Retinal pigment epithelial cell (primary cell): ENCODE measurements around the gene MKNK2.

Source experiments
- DNase-seq: peaks from one replicate; pipeline ENCODE4 v3.0.0-alpha.2; 2010; ENCODE audit warnings: low read depth
- H3K4me3 ChIP-seq: 2 replicates; pipeline ENCODE4 v1.5.1; 2011; ENCODE audit warnings: mild to moderate bottlenecking, low read length, control low read depth, moderate library complexity
- TF ChIP-seq, protein P1 (sequence below): conservative IDR thresholded peaks from 2 replicates; pipeline ENCODE4 v1.5.1; 2011; ENCODE audit warnings: low read depth, low read length, control low read depth, inconsistent platforms

Gene MKNK2

DNA sequence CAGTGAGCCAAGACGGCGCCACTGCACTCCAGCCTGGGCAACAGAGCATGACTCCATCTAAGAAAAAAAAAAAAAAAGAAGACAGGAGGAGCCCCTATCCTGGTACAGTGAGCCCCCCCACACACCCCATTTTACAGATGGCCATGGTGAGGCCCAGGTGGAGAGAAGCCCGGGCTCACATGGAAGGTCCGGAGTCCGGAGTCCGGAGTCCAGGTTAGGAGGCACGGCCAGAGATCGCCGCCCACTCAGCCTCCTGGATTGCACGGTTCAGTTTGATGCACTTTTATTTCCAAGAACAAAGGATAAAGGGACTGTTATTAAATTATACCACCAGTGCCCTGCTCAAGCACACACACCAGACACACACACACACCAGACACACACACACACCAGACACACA, 24.3 kb downstream of the MKNK2 start:
- DNase-seq = no peak
- no peak overlapping the region for H3K4me3 ChIP-seq
- TF ChIP-seq, protein P1, sequence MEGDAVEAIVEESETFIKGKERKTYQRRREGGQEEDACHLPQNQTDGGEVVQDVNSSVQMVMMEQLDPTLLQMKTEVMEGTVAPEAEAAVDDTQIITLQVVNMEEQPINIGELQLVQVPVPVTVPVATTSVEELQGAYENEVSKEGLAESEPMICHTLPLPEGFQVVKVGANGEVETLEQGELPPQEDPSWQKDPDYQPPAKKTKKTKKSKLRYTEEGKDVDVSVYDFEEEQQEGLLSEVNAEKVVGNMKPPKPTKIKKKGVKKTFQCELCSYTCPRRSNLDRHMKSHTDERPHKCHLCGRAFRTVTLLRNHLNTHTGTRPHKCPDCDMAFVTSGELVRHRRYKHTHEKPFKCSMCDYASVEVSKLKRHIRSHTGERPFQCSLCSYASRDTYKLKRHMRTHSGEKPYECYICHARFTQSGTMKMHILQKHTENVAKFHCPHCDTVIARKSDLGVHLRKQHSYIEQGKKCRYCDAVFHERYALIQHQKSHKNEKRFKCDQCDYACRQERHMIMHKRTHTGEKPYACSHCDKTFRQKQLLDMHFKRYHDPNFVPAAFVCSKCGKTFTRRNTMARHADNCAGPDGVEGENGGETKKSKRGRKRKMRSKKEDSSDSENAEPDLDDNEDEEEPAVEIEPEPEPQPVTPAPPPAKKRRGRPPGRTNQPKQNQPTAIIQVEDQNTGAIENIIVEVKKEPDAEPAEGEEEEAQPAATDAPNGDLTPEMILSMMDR = no peak

DNA sequence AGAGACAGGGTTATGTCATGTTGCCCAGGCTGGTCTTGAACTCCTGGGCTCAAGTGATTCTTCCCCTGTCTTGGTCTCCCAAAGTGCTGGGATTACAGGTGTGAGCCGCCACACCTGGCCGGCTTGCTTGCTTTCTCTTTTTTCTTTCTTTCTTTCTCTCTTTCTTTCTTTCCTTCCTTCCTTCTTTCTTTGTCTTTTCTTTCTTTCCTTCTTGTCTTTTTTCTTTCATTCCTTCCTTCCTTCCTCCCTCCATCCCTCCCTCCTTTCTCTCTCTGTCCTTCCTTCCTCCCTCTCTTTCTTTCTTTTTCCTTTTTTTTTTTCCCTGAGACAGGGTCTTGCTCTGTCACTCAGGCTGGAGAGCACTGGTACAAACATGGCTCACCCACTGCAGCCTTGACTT, 28.8 kb downstream of the MKNK2 start:
- no peak for DNase-seq
- no peak overlapping the region for H3K4me3 ChIP-seq

DNA sequence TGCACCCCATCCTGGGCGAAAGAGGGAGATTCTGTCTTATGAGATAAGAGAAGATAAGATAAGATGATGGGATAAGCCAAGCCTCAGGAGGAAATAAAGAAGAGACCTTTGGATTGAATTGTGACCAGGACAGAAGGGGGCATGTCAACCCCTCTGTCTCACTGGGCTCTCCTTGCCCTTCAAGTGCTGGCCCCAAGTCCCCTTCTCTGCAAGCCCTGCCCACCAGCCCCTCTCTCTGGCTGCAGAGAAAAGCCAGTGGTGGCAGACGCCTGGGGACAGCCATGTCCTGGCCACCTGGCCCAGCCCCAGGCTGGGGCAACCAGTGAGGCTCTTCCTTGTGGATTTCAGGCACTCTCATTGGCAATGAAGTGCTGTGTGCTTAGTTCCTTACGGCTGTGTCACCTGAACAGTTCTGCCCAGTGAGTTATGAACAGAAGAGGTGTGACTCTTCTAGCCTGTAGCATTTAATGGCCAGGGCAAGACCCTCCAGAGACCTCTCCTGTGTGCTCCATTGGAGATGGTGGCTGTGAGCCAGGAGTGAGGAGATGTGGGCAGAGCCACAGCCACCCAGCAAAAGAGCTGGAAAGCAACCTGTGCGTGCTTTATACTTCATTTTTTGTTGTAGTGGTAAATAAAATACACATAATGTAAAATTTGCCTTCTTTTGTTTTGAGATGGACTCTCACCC, 29.4 kb downstream of the MKNK2 start:
- H3K4me3 ChIP-seq = no peak overlapping the region
- no peak for DNase-seq
- TF ChIP-seq, protein P1 = no peak

More for the DNA sequence above, 28.8 kb downstream of the MKNK2 start:
- TF ChIP-seq, protein P1 = no peak

DNA sequence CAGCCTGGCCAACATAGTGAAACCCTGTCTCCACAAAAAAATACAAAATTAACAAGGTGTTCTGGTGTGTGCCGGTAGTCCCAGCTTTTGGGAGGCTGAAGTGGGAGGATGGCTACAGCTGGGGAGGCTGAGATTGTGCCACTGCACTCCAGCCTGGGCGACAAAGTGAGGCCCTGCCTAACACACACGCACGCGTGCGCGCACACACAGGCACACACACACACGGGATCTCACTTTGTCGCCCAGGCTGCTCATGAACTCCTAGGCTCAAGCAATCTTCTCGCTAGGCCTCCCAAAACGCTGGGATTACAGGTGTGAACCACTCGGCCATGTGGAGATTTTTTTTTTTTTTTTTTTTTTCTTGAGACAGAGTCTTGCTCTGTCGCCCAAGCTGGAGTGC, 32.3 kb downstream of the MKNK2 start:
- no peak for DNase-seq
- TF ChIP-seq, protein P1 = no peak
- no peak overlapping the region for H3K4me3 ChIP-seq

DNA sequence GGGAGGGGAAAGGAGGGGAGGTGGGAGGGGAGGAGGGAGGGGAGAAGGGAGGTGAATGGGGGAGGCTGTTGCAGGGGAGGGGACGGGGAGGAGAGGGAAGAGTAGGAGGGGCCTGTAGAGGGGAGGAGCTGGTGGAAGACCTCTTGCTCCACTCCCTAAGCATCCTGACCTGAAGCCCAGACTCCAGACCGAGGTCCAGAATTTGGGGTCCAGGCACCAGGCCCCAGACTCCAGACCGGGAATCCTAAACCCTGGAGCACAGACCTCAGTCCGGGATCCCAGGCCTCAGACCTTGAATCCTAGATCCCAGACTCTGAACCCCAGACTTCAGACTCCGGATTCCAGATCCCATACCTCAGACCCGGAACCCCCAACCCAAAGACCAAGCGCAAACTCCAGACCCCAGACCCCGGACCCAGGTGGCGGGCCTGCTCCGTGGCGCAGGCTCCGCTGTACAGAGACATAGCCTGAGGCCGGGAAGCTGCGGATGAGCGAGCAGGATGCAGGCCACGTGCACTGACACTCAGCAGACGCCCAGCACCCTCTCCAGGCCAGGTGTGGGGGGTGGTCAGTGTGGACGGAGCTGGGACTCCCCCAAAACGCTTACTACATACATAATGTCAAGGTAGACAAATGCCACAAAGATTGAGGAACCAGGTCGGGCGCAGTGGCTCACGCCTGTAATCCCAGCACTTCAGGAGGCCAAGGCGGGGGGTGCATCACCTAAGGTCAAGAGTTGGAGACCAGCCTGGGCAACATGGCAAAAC, 34.8 kb downstream of the MKNK2 start:
- H3K4me3 ChIP-seq = peak overlapping the region; percentile 8
- no peak for DNase-seq
- TF ChIP-seq, protein P1 = no peak

DNA sequence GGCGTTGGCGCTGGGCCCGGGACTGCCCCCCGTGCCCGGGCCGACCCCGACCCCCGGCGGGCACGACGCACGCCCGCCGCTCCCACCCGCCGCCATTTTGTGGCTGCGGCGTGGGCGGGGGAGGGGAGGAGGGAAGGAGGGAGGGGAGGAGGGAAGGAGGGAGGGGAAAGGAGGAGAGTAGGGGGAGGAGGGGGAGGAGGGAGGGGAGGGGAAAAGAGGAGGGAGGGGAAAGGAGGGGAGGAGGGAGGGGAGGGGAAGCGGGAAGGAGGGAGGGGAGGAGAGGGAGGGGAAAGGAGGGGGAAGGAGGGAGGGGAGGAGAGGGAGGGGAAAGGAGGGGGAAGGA, 35.5 kb downstream of the MKNK2 start, which contains the start of gene BTBD2:
TSS of gene BTBD2 (minus strand) at position 107 of the 343 bp plus-strand sequence. CDS start at position 96, 11 bp downstream.
- TF ChIP-seq, protein P1 = no peak
- H3K4me3 ChIP-seq = peak within 1 kb of the TSS; percentile 49
- no peak for DNase-seq
